Mucosa of rectum (tissue), 2 donors: ENCODE measurements around the gene USP36.
"Not testable (repeated sequence)": the region's sequence is repeated elsewhere in the genome, so short reads cannot be mapped to it uniquely, and the experiment has no call there.

Source experiments
- H3K27ac ChIP-seq, 2 donors: one replicate each; pipeline ENCODE4 v1.7.0; 2013; ENCODE audit warnings: inconsistent platforms in 2 of 2, low read depth in 2 of 2, low read length in 2 of 2
- H3K27me3 ChIP-seq, 2 donors: one replicate each; pipeline ENCODE4 v1.7.0; 2013; ENCODE audit warnings: low read length in 2 of 2; ENCODE audit not compliant: control insufficient read depth in 2 of 2, insufficient read depth in 2 of 2
- H3K36me3 ChIP-seq, 2 donors: one replicate each; pipeline ENCODE4 v1.7.0; 2013; ENCODE audit warnings: low read length in 2 of 2; ENCODE audit not compliant: control insufficient read depth in 2 of 2, insufficient read depth in 2 of 2
- H3K4me1 ChIP-seq, 2 donors: one replicate each; pipeline ENCODE4 v1.7.0; 2013; ENCODE audit warnings: low read length in 2 of 2, mild to moderate bottlenecking in 1 of 2; ENCODE audit not compliant: control insufficient read depth in 2 of 2, insufficient read depth in 2 of 2
- H3K4me3 ChIP-seq, 2 donors: one replicate each; pipeline ENCODE4 v1.7.0; 2013; ENCODE audit warnings: low read length in 2 of 2
- H3K9ac ChIP-seq, 2 donors: one replicate each; pipeline ENCODE4 v1.7.0; 2013; ENCODE audit warnings: low read length in 2 of 2, low read depth in 1 of 2, mild to moderate bottlenecking in 1 of 2
- H3K9me3 ChIP-seq, 2 donors: one replicate each; pipeline ENCODE4 v1.7.0; 2013; ENCODE audit warnings: low read length in 2 of 2; ENCODE audit not compliant: control insufficient read depth in 2 of 2
- donor health status: healthy.
- donor health status: Normal muscosa, but diverticular disease.

Gene USP36

DNA sequence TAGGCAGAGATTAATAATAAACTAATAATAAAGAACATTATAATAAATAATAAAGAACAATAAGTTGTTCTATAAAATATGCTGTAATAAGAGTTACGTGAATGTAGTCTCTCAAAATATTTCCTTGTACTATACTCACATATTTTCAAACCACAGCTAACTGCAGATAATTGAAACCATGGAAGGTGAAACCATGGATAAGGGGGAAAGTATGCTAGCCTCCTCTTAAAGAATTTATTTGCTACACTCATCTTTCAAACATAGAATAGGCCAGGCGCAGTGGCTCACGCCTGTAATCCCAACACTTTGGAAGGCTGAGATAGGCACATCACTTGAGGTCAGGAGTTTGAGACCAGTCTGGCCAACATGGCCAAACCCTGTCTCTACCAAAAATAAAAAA is 77.1 kb downstream of the USP36 start:
- no peak overlapping the region for H3K27ac ChIP-seq
- peaks cover 12 to 15% of the 10 kb centered on the region in 2 donors for H3K4me1 ChIP-seq

GRCh38 chr17:78761789-78762406 is 78.7 kb downstream of the USP36 start:
- Histone ChIP-seq H3K9ac (no peak overlapping the region), H3K27me3 (no peaks in the 10 kb centered on the region), H3K9me3 (no peaks in the 10 kb centered on the region), H3K4me3 (no peak overlapping the region), H3K36me3 (no peaks in the 10 kb centered on the region), H3K27ac (no peak overlapping the region), H3K4me1 (peaks cover 8 to 15% of the 10 kb centered on the region in 2 donors)

More for the DNA sequence above, 77.1 kb downstream of the USP36 start:
- Histone ChIP-seq H3K9ac (no peak overlapping the region), H3K36me3 (no peaks in the 10 kb centered on the region), H3K4me3 (no peak overlapping the region), H3K9me3 (no peaks in the 10 kb centered on the region), H3K27me3 (no peaks in the 10 kb centered on the region)

GRCh38 chr17:78759969-78760352 is 80.7 kb downstream of the USP36 start:
- peaks cover 8 to 14% of the 10 kb centered on the region in 2 donors for H3K4me1 ChIP-seq
- H3K27me3 ChIP-seq = no peaks in the 10 kb centered on the region
- no peak overlapping the region for H3K9ac ChIP-seq
- H3K4me3 ChIP-seq = peak overlapping the region in 1 of 2 donors; percentile 11
- H3K9me3 ChIP-seq = no peaks in the 10 kb centered on the region
- peak overlapping the region; percentile 57 to 80 for H3K27ac ChIP-seq
- no peaks in the 10 kb centered on the region for H3K36me3 ChIP-seq

DNA sequence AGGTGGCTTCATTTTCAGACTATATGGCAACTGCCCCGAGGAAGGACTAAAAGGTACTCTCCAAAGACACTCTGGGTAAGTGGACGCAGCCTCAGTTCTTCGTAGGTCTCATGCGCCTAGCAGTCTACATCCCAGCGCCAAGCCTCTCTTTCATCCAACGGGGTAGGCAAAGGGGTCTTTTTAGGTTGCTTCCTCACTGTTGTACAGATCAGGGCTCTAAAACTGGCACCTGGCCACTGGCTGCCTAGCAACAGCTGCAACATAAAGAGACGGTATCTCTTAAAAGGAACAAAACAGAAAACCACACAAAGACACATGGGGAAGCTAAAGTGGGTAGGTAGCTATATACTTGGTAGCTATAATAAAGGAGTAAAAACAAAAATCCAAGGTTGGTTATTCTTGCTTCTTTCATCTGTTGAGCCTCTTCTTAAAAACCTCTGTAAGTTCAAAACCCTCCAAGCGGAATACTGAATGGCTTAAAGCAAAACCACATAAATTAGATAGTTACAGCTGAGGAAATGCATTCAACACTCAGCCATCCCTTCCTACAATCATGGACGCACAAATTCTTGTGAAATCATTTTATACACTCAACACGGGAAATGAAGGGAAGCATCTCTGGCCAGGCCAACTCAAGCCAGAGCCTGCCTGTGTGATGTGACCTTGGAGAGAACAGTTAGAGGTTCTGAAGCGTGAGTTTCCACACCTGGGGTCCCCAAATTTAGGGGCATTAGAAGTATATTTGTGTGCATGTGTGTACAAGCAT is 81.2 kb downstream of the USP36 start:
- Histone ChIP-seq H3K27ac (peak overlapping the region; percentile 61 to 80), H3K27me3 (no peaks in the 10 kb centered on the region), H3K36me3 (no peaks in the 10 kb centered on the region), H3K9me3 (no peaks in the 10 kb centered on the region), H3K4me3 (peak overlapping the region in 1 of 2 donors; percentile 11), H3K4me1 (peaks cover 8 to 11% of the 10 kb centered on the region in 2 donors), H3K9ac (no peak overlapping the region)

GRCh38 chr17:78753316-78754250 is 87.0 kb downstream of the USP36 start:
- H3K9ac ChIP-seq = no peak overlapping the region
- no peak overlapping the region for H3K4me3 ChIP-seq
- H3K27me3 ChIP-seq = no peaks in the 10 kb centered on the region
- no peaks in the 10 kb centered on the region for H3K36me3 ChIP-seq
- H3K4me1 ChIP-seq = peaks cover 9 to 10% of the 10 kb centered on the region in 2 donors
- no peak overlapping the region for H3K27ac ChIP-seq
- no peaks in the 10 kb centered on the region for H3K9me3 ChIP-seq

DNA sequence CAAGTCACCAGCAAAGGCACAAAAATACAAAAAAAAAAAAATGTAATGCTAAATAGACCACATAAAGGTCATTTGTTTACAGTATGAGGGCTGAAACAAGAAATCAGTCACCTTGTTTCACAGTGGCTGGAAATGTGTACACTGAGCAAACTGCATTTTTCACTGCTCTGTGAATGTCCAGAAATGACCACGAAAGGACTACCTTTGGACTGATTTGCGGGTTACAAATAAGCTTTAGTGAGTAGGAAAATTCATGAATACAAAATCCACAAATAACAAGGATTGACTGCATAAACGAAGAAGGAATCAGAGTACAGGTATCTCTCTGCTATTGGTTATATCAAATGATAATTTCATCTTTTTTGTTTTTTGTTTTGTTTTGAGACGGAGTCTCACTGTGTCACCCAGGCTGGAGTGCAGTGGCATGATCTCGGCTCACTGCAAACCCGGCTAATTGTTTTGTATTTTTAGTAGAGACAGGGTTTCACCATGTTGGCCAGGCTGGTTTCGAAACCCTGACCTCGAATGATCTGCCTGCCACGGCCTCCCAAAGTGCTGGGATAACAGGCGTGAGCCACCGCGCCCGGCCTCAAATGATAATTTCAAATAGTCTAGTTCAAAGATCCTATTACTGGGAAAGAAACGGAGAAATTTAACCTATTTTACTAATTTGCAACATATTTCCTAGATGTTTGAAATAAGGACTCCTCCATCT is 89.0 kb downstream of the USP36 start:
- H3K36me3 ChIP-seq = no peaks in the 10 kb centered on the region
- H3K9me3 ChIP-seq = no peaks in the 10 kb centered on the region
- H3K27me3 ChIP-seq = no peaks in the 10 kb centered on the region
- no peak overlapping the region for H3K27ac ChIP-seq
- H3K4me3 ChIP-seq = no peak overlapping the region
- H3K4me1 ChIP-seq = peaks cover 13 to 15% of the 10 kb centered on the region in 2 donors
- H3K9ac ChIP-seq = no peak overlapping the region

- peaks cover 13 to 16% of the 10 kb centered on the region in 2 donors for H3K4me1 ChIP-seq
- H3K9me3 ChIP-seq, H3K27ac ChIP-seq, H3K36me3 ChIP-seq, H3K9ac ChIP-seq, H3K27me3 ChIP-seq, H3K4me3 ChIP-seq: not testable (repeated sequence)
These were observed 89.6 kb downstream of the USP36 start for GRCh38 chr17:78751000-78751399.

DNA sequence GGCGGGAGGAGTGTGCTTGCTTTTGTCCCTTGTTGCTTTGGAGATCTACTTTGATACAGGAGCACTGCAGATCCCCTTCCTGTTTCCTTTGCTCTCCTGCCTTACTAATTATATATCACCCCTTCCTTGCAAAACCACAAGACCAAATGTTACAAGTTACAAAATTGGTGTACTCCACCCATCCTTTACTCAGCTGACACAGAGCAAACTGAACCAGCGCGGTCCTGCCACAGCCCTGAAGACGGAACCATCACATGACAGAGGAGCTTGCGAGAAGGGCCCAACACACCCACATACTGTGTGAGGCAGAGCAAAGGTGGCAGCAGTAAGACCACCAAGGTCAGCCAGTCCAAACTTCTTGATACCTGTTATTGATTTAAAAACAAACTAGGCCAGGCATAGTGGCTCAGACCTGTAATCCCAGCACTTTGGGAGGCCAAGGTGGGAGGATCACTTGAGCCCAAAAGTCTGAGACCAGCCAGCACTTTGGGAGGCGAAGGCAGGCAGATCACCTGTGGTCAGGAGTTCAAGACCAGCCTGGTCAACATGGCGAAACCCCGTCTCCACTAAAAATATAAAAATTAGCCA is 91.8 kb downstream of the USP36 start:
- H3K4me1 ChIP-seq = peaks cover 13 to 21% of the 10 kb centered on the region in 2 donors
- H3K27ac ChIP-seq = peak overlapping the region; percentile 73 to 83
- peak overlapping the region; percentile 45 to 60 for H3K9ac ChIP-seq
- peak overlapping the region in 1 of 2 donors; percentile 37 for H3K4me3 ChIP-seq
- no peaks in the 10 kb centered on the region for H3K36me3 ChIP-seq
- H3K27me3 ChIP-seq = no peaks in the 10 kb centered on the region
- H3K9me3 ChIP-seq = no peaks in the 10 kb centered on the region

DNA sequence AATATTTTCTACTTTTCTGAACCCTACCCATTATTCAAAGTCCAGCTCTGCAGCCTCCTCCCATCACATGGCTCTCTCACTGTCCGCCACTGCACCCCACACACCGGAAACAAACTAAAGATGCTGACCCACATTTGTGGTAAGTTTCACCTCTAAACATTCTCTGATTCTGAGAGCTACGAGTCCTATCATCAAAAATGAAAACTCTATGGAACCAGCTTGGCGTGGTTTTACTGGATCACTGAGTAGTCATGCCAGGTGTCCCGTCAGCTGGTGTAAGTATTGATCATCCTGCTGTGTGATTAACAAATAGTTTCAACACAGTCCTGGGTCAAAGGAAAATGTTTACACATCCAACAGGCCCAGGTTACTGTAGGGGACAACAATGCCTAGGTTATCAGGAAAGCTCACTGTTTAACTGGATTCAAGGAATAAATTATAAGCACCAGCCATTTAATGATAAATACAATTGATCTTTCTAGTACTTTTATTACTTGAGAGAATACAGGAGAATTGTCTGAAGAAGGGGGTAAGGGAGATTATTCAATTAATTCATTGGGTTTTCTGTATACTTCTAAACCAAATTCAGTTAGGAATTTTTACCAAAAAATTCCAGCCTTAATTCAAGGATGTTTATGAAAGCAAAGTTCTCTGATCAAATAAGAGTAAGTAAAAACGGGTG is 92.4 kb downstream of the USP36 start:
- H3K4me1 ChIP-seq = peaks cover 13 to 21% of the 10 kb centered on the region in 2 donors
- H3K27me3 ChIP-seq = no peaks in the 10 kb centered on the region
- H3K9me3 ChIP-seq = no peaks in the 10 kb centered on the region
- peak overlapping the region; percentile 67 to 83 for H3K27ac ChIP-seq
- H3K4me3 ChIP-seq = peak overlapping the region in 1 of 2 donors; percentile 3
- H3K36me3 ChIP-seq = no peaks in the 10 kb centered on the region
- peak overlapping the region; percentile 10 to 41 for H3K9ac ChIP-seq
